Ovary (tissue), 9 donors: ENCODE results near the gene AKAP7. TPM values are rescaled to one million over a fixed set of nuclear protein-coding genes. Genes with fewer than 3 reads are reported as not detected.

Experiments
- DNase-seq, 5 donors: peaks; one replicate each; pipeline ENCODE4 v3.0.0-alpha.2; 2019 to 2020
- H3K27ac ChIP-seq, 2 donors: fragments of 200-600 bp; one replicate each; pipeline versions ENCODE4 v1.5.1 to v1.8.0; 2019 to 2022
- H3K27me3 ChIP-seq: fragments of 200-600 bp; one replicate; pipeline ENCODE4 v1.8.0; 2022
- H3K36me3 ChIP-seq: fragments of 200-600 bp; sonication (generic); one replicate; pipeline ENCODE4 v1.5.1; 2019
- H3K4me1 ChIP-seq: one replicate; pipeline ENCODE4 v1.8.1; 2013; ENCODE audit warnings: mild to moderate bottlenecking, moderate library complexity; ENCODE audit not compliant: insufficient read depth
- H3K4me3 ChIP-seq: fragments of 200-600 bp; sonication (generic); one replicate; pipeline ENCODE4 v1.5.1; 2017
- H3K9me3 ChIP-seq, 2 donors: fragments of 200-600 bp in 1 of 2; sonication (generic) in 1 of 2; one replicate each; pipeline versions ENCODE4 v1.5.1 to v1.8.1; 2013 to 2019; ENCODE audit warnings: mild to moderate bottlenecking in 1 of 2, moderate library complexity in 1 of 2
- EP300 ChIP-seq: sonication (generic); formaldehyde crosslinking; IDR thresholded peaks from one replicate; pipeline ENCODE4 v1.6.1; 2017; ENCODE audit warnings: antibody characterized with exemption
- POLR2A ChIP-seq: fragments of 450-650 bp; IDR thresholded peaks from one replicate; pipeline ENCODE4 v1.6.1; 2017; ENCODE audit warnings: antibody characterized with exemption, mild to moderate bottlenecking, moderate library complexity
- WGBS, 3 donors: extraction: QIAGEN DNeasy Blood & Tissue Kit in 1 of 3; methylation state at CpG; one replicate each; pipeline versions ENCODE4 v1.1.5 to v1.1.7; 2013 to 2017; 5-methylcytosine and 5-hydroxymethylcytosine counted together
- intact Hi-C, 4 donors: fragments of 100-400 bp; cut with DNase I; formaldehyde crosslinking; loops; one replicate each; pipeline versions ENCODE4 v1.11.0 to v1.15.1; 2022 to 2023
- polyA plus RNA-seq, 2 donors: library from polyadenylated mRNA; stranded (reverse); fragments of 200-250 nt in 1 of 2; fragments of 350-450 nt in 1 of 2; fragmentation: Illumina TruSeq in 1 of 2; extraction: RNeasy Lipid Tissue Mini Kit (QIAGEN cat#74804) in 1 of 2; gene quantifications; one replicate each; pipeline ENCODE4 v1.2.3, GENCODE V29; 2013 to 2014
- total RNA-seq, 7 donors: library from RNA; depleted of rRNA in 2 of 7; stranded (reverse); fragments of >200 nt in 2 of 7; fragmentation: NEBNext Ultra II Directional in 3 of 7; extraction: Animal tissue kit (Norgen Biotek cat#: 25700) in 3 of 7; gene quantifications; one replicate each; pipeline versions ENCODE4 v1.1.0 to v1.2.4, GENCODE V29; 2016 to 2023
- TF ChIP-seq, protein P1 (sequence below), 3 donors: fragments of 450-650 bp in 2 of 3; fragments of 200-600 bp in 1 of 3; IDR thresholded peaks; one replicate each; pipeline versions ENCODE4 v1.5.1 to v1.8.0; 2016 to 2022; ENCODE audit warnings: antibody characterized with exemption in 3 of 3, mild to moderate bottlenecking in 1 of 3
- donor health status: DM: no; HTN: no; CAD: no; lungs with moderate emphysema.
- donor health status: DM: no; HTN: no; CAD: no.
- donor health status: Bipolar disorder and iron deficiency.
- donor health status: DM: yes; HTN: yes; CAD: no.
- donor health status: DM: no; HTN: no; CAD: no.
- donor health status: DM: yes; HTN: yes; CAD: no.

Gene AKAP7
- total and polyA plus RNA-seq, 9 donors, result 8.4 to 38.5 (median 31.1) TPM

- no peak overlapping the region for H3K27ac ChIP-seq
- H3K27me3 ChIP-seq, result no peaks in the 10 kb centered on the region
- no peak for TF ChIP-seq EP300
- TF ChIP-seq POLR2A, result no peak
- TF ChIP-seq, protein P1, sequence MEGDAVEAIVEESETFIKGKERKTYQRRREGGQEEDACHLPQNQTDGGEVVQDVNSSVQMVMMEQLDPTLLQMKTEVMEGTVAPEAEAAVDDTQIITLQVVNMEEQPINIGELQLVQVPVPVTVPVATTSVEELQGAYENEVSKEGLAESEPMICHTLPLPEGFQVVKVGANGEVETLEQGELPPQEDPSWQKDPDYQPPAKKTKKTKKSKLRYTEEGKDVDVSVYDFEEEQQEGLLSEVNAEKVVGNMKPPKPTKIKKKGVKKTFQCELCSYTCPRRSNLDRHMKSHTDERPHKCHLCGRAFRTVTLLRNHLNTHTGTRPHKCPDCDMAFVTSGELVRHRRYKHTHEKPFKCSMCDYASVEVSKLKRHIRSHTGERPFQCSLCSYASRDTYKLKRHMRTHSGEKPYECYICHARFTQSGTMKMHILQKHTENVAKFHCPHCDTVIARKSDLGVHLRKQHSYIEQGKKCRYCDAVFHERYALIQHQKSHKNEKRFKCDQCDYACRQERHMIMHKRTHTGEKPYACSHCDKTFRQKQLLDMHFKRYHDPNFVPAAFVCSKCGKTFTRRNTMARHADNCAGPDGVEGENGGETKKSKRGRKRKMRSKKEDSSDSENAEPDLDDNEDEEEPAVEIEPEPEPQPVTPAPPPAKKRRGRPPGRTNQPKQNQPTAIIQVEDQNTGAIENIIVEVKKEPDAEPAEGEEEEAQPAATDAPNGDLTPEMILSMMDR (IDR thresholded peaks at IDR 0.05), result no peak
- DNase-seq, result no peak
- H3K36me3 ChIP-seq, result no peaks in the 10 kb centered on the region
- intact Hi-C loops, result loop anchor here (2.0 to 10.0 kb wide), 3 partner anchors 231 to 233 kb away; no protein-coding TSS in a partner anchor
- no peaks in the 10 kb centered on the region for H3K4me1 ChIP-seq
- H3K4me3 ChIP-seq, result no peak overlapping the region
- WGBS, 3 donors, result 89 to 96% (median 96%) methylated on average over 3 of the region's 3 CpGs
- no peaks in the 10 kb centered on the region for H3K9me3 ChIP-seq
Measured at GRCh38 chr6:131117878-131118277, 17.4 kb upstream of the AKAP7 start.

DNA sequence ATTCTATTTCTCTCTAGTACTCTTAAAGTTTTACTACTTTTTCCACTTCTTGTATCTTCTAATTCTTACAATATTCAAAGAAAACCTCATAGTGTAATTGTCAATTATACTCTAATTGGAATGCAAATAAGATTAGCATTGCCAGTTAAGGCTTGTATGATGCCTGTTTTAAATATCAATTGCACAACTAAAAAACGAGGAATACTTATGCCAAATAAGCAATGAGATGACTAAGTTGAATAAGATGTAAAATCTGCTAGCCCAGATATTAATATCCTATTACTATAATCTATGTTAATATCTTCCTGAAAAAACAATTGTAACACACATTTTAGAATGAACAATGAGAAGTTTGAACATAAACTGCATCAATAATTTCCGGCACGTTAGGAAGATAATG, 13.3 kb upstream of the AKAP7 start:
- 41 to 57% (median 53%) methylated on average over 3 of the region's 3 CpGs for WGBS, 3 donors
- no peak for DNase-seq
- no peak for TF ChIP-seq POLR2A
- TF ChIP-seq EP300, result no peak
- TF ChIP-seq, protein P1 (IDR thresholded peaks at IDR 0.05), result no peak

GRCh38 chr6:131122516-131122915, 12.8 kb upstream of the AKAP7 start:
- 65 to 87% (median 70%) methylated on average over 1 of the region's 1 CpG for whole genome bisulfite sequencing, 3 donors
- no peaks in the 10 kb centered on the region for H3K36me3 ChIP-seq
- no peaks in the 10 kb centered on the region for H3K9me3 ChIP-seq
- H3K4me1 ChIP-seq, result no peaks in the 10 kb centered on the region
- TF ChIP-seq, protein P1 (IDR thresholded peaks at IDR 0.05), result no peak
- no peak for TF ChIP-seq POLR2A
- TF ChIP-seq EP300, result no peak
- H3K27ac ChIP-seq, result no peak overlapping the region
- H3K4me3 ChIP-seq, result no peak overlapping the region
- no peak for DNase-seq
- no peaks in the 10 kb centered on the region for H3K27me3 ChIP-seq
- intact Hi-C loops, result no loop called here

More for the DNA sequence above, 13.3 kb upstream of the AKAP7 start:
- Histone ChIP-seq H3K27ac (no peak overlapping the region), H3K9me3 (no peaks in the 10 kb centered on the region), H3K36me3 (no peaks in the 10 kb centered on the region), H3K4me1 (no peaks in the 10 kb centered on the region), H3K27me3 (no peaks in the 10 kb centered on the region), H3K4me3 (no peak overlapping the region)
- intact Hi-C loops, result no loop called here

GRCh38 chr6:131124336-131125071, 10.8 kb upstream of the AKAP7 start:
- WGBS, 3 donors, result 47 to 86% (median 68%) methylated on average over 3 of the region's 3 CpGs
- no peaks in the 10 kb centered on the region for H3K27me3 ChIP-seq

More at GRCh38 chr6:131124336-131125071, 10.8 kb upstream of the AKAP7 start:
- no peaks in the 10 kb centered on the region for H3K36me3 ChIP-seq
- intact Hi-C loops, result no loop called here
- H3K9me3 ChIP-seq, result no peaks in the 10 kb centered on the region
- H3K4me3 ChIP-seq, result no peak overlapping the region
- TF ChIP-seq POLR2A, result no peak
- TF ChIP-seq EP300, result no peak
- TF ChIP-seq, protein P1 (IDR thresholded peaks at IDR 0.05), result no peak
- no peak overlapping the region for H3K27ac ChIP-seq
- DNase-seq, result no peak
- H3K4me1 ChIP-seq, result no peaks in the 10 kb centered on the region
